Panc1 (cell line): ENCODE results near the gene KMT5B.

Experiments used
- CTCF ChIP-seq: fragments of 450-650 bp; IDR thresholded peaks from 2 replicates; pipeline ENCODE4 v1.5.1; 2017; ENCODE audit warnings: mild to moderate bottlenecking
- POLR2AphosphoS5 ChIP-seq: IDR thresholded peaks from 2 replicates; pipeline ENCODE4 v1.6.1; 2012; ENCODE audit warnings: mild to moderate bottlenecking, low read depth, low read length, moderate library complexity
- REST ChIP-seq, 2 experiments: IDR thresholded peaks; 2 replicates each; pipeline ENCODE4 v1.6.1; 2011 to 2012; ENCODE audit warnings: low read depth in 2 of 2, control low read depth in 1 of 2, low read length in 1 of 2, mild to moderate bottlenecking in 1 of 2, moderate library complexity in 1 of 2; ENCODE audit not compliant: insufficient read depth in 1 of 2
- SIN3A ChIP-seq: IDR thresholded peaks from 2 replicates; pipeline ENCODE4 v1.6.1; 2012; ENCODE audit warnings: low read depth, mild to moderate bottlenecking, low read length, moderate library complexity, borderline replicate concordance; ENCODE audit not compliant: insufficient read depth
- TCF7L2 ChIP-seq: IDR thresholded peaks from 2 replicates; pipeline ENCODE4 v1.6.1; 2011; ENCODE audit warnings: mild to moderate bottlenecking, low read depth, low read length, inconsistent platforms

- TF ChIP-seq CTCF (no peak), REST (IDR thresholded peaks at IDR 0.05; ENCODE audit: insufficient read depth in 1 of 2, low read depth in 2 of 2, low read length in 1 of 2) (no peak), POLR2AphosphoS5 (no peak), SIN3A (no peak), TCF7L2 (no peak)
These were observed 12.5 kb downstream of the KMT5B start for GRCh38 chr11:68200639-68201038.
